ENCODE measurements around the gene OCIAD1. TPM values are rescaled to one million over a fixed set of nuclear protein-coding genes. Genes with fewer than 3 reads are reported as not detected.

Gene OCIAD1
- total RNA-seq, 1 experiment from 2014 or later, result 103 TPM

GRCh38 chr4:48785302-48785701, 45.6 kb upstream of the OCIAD1 start:
- TF ChIP-seq CTCF (IDR thresholded peaks at IDR 0.05), result no peak
- TF ChIP-seq POLR2AphosphoS5 (IDR thresholded peaks at IDR 0.05; ENCODE audit: low read depth, low read length), result no peak
- no peak for TF ChIP-seq REST (IDR thresholded peaks at IDR 0.05; ENCODE audit: insufficient read depth in 1 of 2, low read depth in 2 of 2, low read length in 1 of 2)
- no peak for TF ChIP-seq TCF7L2 (IDR thresholded peaks at IDR 0.05; ENCODE audit: low read depth, low read length)
- TF ChIP-seq SIN3A (IDR thresholded peaks at IDR 0.05; ENCODE audit: borderline replicate concordance, insufficient read depth, low read depth, low read length), result no peak
- intact Hi-C loops (cut with micrococcal nuclease; ENCODE audit: unreplicated experiment), result no loop called here
- H3K4me3 ChIP-seq (ENCODE audit: low read depth in 2 of 2, low read length in 2 of 2), result no peak overlapping the region
- H3K36me3 ChIP-seq (ENCODE audit: control insufficient read depth, insufficient read depth, low read length), result no peaks in the 10 kb centered on the region; the same call in 1 of the 2 replicates
- CTCF ChIA-PET, result no interaction called here
- DNase-seq (ENCODE audit: low read depth, low spot score) (no peak), ATAC-seq (no peak)
- BruUV-seq (replicated peaks), result no TSS peak
- in situ Hi-C loops (cut with HindIII; ENCODE audit: low pct_unique_long_range_greater_than_20kb, low sequenced_read_pairs), result no loop called here
- no peaks in the 10 kb centered on the region for H3K9me3 ChIP-seq (ENCODE audit: control insufficient read depth, insufficient read depth, low read depth, low read length)
- no peak overlapping the region for H3K27ac ChIP-seq (ENCODE audit: low read length)
- H3K4me1 ChIP-seq (ENCODE audit: control insufficient read depth, insufficient read depth, low read length), result no peaks in the 10 kb centered on the region; the same call in 1 of the 2 replicates
- POLR2A ChIA-PET, result no interaction called here
- H3K27me3 ChIP-seq (ENCODE audit: control insufficient read depth, insufficient read depth, low read length), result no peaks in the 10 kb centered on the region

- H3K27ac ChIP-seq (ENCODE audit: low read length), result no peak overlapping the region
- POLR2A ChIA-PET, result no interaction called here
- H3K9me3 ChIP-seq (ENCODE audit: control insufficient read depth, insufficient read depth, low read depth, low read length), result no peaks in the 10 kb centered on the region
- no peak for TF ChIP-seq CTCF (IDR thresholded peaks at IDR 0.05)
- no peak for TF ChIP-seq SIN3A (IDR thresholded peaks at IDR 0.05; ENCODE audit: borderline replicate concordance, insufficient read depth, low read depth, low read length)
- no peak for TF ChIP-seq REST (IDR thresholded peaks at IDR 0.05; ENCODE audit: insufficient read depth in 1 of 2, low read depth in 2 of 2, low read length in 1 of 2)
- TF ChIP-seq TCF7L2 (IDR thresholded peaks at IDR 0.05; ENCODE audit: low read depth, low read length), result no peak
- no peak for TF ChIP-seq POLR2AphosphoS5 (IDR thresholded peaks at IDR 0.05; ENCODE audit: low read depth, low read length)
- in situ Hi-C loops (cut with HindIII; ENCODE audit: low pct_unique_long_range_greater_than_20kb, low sequenced_read_pairs), result no loop called here
- no peaks in the 10 kb centered on the region for H3K36me3 ChIP-seq (ENCODE audit: control insufficient read depth, insufficient read depth, low read length)
- CTCF ChIA-PET, result no interaction called here
- ATAC-seq, result no peak
- H3K4me3 ChIP-seq (ENCODE audit: low read depth in 2 of 2, low read length in 2 of 2), result no peak overlapping the region
- BruUV-seq (replicated peaks), result no TSS peak
- H3K27me3 ChIP-seq (ENCODE audit: control insufficient read depth, insufficient read depth, low read length), result no peaks in the 10 kb centered on the region
- DNase-seq (ENCODE audit: low read depth, low spot score), result no peak
- intact Hi-C loops (cut with micrococcal nuclease; ENCODE audit: unreplicated experiment), result no loop called here
- no peaks in the 10 kb centered on the region for H3K4me1 ChIP-seq (ENCODE audit: control insufficient read depth, insufficient read depth, low read length)
Observed at GRCh38 chr4:48786549-48786948, 44.3 kb upstream of the OCIAD1 start.
